NCI-H187 (cell line): Measurements from ENCODE around the gene PRSS57.
"Not testable (repeated sequence)": the region's sequence is repeated elsewhere in the genome, so short reads cannot be mapped to it uniquely, and the experiment has no call there.

Source experiments
- DNase-seq, 2 experiments: peaks; one replicate each; lab custom pipeline; 2025; lab: John Stamatoyannopoulos, UW

Gene PRSS57

DNA sequence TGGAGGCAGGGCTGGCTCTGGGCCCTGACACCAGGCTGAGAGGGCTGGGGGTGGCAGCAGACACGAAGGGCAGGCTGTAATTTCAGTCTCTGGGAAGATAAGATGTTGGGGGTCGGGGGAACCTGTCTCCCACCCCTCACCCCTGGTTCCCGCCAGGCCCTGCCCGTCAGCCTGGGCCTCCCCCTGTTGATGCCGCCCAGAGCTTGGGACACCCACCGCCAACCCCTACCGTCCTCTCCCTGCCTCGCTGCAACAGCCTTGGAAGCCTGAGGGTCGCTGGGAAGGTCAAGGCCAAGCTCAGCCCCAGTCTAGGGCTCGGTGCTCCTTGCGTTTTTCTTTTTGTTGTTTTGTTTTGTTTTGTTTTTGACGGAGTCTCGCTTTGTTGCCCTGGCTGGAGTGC is 28.0 kb upstream of the PRSS57 start:
- no peak for DNase-seq

DNA sequence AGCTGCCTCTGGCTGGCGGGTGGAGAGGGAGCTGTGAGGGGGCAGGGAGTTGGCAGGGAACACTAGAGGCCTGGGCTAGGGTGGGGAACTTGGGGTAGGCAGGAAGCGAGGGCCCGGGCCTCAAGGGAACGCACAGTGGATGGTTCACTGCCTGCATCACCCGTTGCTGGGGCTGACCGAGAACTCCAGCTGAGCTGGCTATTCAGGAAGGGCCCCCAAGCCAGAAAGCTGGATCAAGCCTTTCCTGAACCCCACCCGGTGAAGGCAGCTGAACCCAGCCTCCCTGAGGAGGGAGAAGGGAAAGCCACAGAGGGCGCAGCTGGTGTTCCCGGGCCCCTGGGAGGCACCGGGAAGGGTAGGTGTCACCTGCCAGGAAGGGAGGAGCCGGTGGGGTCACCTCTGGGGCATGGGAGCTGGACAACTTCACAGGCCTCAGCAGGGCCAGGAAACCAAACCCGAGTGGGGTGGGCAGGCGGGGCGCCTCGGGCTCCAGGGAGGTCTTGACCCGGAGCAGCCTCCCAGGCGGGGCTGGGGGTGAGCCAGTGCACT is 27.4 kb upstream of the PRSS57 start:
- no peak for DNase-seq

DNA sequence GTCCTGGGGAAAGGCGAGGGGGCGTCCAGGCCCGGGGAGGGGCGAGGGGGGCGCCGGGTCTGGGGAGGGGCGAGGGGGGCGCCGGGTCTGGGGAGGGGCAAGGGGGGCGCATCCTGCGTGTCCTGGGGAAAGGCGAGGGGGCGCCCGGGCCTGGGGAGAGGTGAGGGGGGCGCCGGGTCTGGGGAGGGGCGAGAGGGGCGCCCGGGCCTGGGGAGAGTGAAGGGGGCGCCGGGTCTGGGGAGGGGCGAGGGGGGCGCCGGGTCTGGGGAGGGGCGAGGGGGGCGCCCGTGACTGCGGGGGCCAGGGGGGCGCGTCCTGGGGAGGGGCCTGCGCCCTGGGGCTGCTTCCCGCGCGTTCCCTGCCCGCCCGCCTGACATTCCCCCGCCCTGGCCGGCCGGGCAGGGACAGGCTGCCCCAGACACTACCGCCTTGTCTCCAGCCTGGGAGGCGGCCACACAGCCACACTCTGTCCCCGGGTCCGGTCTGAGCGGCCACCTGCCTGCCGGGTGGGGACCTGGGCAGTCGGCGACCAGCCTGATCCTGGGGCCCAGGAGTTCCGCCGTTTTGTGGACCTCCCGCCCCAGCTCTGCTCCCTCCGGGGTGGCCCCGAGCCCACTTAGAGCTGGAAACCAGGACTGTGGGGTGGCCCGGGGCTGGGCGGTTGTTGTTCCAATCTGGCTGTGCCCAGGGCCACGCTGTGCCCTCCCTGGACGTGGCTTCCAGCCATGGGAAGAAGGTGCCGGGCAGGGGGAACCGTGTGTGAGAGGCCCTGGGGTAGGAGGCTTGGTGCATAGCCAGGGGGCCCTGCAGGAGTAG is 25.3 kb upstream of the PRSS57 start:
- no peak for DNase-seq

DNA sequence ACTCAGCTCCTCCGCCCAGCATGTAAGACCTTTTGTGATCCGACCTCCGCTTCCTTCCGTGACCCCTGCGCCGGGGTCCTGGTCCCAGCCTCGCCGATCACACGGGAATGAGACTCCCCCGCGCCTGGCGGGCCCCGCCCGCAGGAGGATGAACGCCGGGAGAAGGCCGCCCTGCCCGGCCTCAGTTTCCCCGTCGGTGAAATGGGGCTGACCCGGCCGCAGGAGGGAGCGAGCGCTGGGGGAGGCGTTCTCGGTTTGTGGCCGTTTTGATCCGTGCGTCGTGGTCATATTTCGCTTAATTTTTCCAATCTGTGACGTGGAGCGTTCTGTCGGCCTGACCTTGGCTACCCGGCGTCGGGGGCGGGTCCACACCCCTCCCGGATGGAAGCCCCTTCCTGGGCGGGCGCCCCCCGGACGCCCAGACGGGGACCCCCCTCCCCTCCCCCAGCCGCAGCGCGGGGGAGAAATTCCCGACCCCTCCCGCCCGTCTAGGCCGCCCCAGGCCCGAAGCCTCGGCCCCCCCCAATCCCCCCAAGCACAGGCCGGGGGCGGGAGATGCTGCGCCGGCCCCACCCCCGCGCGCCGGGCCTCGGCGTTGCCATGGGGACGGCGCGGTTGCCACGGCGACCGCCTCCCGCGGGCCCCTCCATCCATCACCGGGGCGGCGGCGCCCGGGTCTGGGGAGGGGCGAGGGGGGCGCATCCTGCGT is 24.5 kb upstream of the PRSS57 start:
- no peak for DNase-seq

DNA sequence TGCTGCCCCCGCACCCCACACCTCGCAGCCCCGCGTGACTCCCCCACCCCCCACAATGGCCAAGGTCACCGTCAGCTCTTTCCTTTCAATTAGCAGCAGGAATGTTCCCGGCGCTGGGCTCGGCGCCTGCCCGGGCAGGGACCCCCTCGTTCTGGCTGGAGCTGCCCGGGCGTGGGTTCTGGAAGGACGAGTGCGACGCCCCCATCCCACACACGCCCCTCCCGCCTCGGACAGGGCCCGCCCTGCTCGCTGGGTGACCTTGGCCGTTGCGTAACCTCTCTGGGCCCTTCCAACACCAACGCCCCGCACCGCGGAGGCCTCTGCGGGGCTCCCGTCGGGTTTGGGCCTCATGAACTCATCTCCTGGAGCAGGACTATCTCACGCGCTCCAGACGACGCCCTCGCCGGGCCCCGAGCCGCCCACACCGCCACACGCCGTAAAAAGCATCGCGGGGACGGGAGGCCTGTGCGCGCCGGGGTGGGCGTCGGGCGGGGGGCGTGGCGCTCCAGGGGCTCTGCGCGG is 23.8 kb upstream of the PRSS57 start:
- DNase-seq, result no peak

DNA sequence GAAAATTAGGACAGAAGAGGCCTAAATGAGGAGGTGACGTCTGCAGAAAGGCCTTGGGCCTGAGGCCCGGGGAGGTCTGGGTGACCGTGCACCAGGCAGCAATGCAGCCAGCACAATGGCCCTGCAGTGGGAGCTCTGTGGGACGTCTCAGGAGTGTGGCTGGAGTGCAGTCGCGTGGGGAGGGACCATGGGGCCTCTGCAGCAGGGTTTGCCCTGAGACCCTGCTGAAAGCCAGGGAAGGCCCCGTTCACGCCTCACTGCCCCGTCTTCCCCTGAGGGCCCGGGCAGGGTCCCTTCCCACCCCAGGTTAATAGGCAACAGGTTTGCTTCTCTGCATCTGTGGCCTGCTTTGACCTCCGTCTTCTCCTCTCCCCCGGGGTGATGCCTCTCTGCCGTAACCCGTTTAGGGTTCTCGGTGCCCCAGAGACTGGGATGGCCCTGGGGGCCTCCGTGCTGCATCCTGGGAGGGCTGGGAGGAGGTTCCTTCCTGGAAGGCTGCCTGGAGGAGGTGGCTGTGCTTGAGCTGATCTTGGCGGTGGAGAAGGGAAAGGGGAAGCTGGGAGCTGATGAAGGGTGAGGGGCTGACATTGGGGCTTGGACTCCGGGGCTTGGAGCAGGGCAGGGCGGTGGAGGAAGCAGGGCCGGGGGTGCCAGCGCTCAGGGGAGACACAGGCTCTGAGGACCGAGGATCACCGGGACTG is 23.1 kb upstream of the PRSS57 start:
- no peak for DNase-seq

DNA sequence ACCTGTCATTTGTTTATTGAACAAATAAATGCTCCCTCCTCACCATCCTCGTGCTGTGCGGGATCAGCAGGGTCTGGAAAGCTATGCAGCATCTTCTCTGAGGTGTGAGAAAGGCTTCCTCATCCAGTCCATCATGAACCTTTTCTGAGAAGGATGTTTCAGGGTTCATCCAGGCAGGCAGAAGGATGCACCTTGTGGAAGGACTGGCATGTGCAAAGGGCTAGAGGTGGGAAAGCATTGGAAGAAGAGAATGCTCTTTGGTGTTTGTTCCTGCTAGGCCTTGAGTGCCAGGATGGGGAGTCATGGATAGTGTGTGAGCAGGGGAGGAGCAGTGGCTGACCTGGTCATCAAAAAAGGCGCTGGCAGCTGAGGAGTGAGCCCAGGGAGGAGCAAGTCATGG is 20.1 kb upstream of the PRSS57 start:
- no peak for DNase-seq

DNA sequence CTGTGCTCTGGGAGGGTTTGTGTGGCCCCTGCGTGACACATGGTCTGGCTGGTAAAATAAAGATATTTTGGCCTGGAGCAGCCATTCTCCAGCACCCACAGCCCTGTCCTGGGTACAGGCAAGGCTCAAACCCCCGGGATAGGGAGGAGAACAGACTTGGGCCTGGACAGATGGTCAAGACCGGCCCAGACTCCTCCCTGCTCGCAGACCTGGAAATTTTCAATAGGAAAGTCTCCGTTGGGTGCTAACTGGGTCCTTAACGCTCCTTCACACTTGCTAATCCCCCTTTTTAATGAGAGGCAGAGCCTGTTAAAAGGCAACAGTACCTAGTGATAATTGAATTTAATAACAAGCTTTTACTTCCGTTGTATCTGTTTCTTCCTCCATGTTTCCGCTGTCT is 16.0 kb upstream of the PRSS57 start:
- no peak for DNase-seq

DNA sequence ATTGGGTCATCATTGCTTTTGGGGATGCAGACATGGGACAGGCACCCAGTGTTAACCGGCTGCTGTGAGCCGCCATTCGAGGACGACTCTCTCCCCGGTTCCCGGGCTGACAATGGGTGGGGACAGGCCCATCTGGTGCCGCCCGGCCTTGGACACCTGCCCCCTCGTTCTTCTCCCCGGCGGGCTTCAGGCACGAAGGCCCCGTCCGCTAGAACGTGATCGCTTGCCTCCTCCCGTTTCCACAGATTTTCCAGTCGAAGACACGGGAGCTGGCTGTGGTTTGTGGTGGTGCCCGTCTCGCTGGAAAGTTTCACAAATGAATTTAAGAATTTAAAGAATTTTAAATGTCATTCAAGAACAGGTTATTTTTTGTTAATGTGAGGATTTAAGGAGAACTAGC is 15.5 kb upstream of the PRSS57 start:
- no peak for DNase-seq

DNA sequence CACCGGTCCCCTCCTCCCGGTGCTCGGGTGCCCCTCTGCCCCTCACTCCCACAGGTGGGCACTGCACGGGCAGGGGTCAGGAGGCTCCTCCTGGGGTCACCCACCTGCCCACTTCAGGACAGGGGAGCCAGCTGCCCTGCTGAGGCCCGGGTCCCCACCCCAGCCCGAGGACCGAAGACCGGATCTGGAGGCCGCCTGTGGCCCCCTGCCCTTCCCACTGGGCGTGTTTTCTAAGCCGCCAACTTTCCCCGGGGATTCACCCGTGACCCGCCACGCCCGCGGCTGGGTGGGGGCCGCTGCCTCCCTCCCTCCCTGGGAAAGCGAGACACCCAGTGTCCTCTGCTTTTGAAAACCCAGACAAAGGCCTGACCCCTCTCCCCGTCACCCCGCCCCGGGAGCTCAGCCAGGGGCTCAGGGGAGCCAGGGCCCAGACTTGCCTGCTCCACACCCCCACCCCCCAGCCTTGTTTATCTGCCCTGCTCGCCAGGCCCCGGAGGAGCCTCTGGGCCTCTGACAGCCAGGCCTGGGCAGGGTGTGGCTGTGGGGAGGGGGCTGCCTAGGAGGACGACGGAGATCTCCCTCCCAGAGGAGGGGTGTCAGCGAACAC is 14.8 kb upstream of the PRSS57 start:
- no peak for DNase-seq

DNA sequence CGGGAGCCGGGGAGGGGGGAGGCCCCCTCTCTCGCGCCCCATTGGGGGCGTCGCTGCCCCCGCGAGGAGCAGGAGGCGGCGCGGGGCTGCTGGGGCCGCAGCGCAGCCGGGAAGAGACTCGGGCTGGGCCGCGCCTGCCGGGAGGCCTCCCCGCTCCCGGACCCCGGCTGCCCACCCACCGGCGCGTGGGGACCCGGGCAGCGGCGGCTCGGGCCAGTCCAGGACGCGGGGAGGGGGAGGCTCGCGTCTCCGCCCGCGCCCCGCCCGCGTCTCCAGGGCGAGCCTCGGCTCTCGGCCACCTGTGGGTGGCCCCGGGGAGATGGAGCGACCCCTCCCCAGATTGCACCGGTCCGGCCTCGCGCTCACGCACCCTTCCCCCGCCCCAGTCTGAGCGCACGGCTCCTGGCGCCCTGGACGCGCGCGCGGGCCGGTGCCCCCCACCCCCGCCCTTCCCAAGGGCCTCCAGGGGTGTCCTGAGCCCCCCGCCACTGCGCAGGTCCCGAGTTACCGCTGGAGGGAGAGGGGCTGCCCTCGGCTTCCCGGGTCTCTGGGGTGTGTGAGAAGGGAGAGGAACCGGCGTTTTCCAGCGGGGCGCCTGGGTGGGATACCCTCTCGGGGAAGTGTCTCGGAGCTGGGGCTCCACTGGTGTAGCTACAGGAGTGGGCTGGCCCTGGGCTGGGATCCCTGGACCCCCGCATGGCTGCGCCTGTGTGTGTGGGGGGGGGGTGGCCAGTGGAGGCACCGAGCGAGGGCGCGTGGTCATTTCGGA is 14.1 kb upstream of the PRSS57 start:
- DNase-seq, result no peak

DNA sequence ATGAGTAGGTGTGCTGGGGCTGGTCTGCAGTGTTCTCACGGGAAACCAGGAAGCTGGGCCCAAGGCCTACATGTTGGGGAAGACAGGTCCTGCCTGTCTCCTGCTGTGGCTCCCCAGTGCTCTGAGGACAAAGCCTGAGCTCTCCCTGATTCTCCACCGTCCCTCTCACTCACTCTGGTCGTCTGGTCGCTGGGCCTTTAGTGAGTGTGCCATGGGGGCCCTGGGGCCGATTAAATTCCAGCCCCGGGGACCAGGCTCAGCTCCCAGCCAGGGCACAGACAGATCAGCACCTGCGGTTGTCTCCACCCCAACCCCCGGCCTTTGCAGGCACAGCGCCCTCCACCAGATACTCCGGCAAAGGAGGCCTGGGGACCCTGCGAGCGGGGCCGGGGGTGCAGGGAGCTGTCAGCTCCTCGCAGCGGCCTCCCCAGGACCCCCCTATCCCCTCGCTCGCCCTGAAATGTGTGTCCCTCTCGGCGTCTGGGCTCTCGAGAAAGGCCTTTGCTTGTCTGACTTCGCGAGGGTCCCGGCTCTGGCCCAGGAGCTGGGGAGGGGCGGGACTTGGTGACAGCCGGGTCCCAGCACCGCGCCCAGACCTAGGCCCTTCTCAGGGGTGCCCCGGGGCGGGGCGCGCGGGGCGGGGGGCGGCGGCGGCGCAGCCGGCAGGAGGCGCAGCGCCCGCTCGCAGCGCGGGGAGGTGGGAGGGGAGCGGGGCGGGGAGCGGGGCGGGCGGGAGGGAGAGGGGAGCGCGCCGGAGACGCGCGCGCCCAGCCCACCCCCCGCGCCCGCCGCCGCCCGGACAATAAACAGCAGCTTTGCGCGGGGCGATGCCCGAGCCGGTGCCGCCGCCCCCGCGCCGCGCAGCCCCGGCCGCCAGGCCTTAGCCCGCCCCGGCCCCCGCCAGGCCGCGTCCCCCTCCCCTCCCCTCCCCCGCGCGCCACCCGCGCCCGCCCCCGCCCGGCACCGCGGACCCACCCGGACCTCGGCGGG is 13.2 kb upstream of the PRSS57 start, which contains the start of gene PALM:
Gene PALM, plus strand, starts transcription at position 782 of the 990 bp plus-strand sequence. CDS start 212 bp downstream, outside the sequence.
- no peak for DNase-seq

DNA sequence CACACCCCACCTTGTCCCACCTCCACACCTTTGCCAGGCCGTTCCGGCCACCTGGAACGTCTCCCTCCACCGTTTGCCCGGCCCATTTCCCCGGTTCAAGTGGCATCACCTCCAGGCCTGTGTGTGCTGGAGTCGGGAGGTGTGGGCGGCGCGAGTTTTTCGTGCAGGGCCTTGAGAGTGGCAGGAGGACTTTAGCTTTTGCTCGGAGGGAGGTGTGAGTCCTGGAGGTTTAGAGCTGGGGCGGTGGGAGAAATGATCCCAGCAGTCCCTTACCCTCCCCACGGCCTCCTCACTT is 9.1 kb upstream of the PRSS57 start:
- no peak for DNase-seq

DNA sequence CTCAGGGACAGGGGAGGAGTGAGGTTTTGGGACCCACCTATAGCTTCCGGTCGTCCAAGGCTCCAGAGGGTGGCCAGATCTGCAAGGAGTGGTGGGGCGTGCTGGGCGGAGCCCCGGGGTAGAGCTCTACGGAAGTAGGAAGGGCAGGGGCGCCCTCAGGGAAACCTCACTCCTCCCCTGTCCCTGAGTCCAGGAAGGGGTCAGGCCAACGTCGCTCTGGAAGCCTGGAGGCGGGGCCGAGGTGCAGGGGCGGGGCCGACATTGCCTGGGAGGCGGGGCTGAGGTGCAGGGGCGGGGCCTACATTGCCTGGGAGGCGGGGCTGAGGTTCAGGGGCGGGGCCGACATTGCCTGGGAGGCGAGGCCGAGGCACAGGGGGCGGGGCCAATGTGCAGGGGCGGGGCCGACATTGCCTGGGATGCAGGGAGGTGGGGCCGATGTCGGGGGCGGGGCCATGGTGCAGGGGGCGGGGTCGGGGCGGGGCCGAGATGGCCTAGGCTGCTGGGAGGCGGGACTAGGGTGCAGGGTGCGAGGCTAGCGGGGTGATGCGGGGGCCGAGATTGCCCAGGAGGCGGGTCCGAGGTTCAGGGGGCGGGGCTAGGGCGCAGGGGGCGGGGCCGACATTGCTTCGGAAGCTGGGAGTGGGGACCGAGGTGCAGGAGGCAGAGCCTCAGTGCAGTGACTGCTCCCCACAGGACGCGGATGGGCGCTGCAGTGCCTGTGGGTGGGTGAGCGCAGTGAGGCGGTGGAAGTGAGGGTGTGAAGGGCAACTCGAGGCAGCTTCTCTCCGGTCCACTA is 8.6 kb upstream of the PRSS57 start:
- no peak for DNase-seq

DNA sequence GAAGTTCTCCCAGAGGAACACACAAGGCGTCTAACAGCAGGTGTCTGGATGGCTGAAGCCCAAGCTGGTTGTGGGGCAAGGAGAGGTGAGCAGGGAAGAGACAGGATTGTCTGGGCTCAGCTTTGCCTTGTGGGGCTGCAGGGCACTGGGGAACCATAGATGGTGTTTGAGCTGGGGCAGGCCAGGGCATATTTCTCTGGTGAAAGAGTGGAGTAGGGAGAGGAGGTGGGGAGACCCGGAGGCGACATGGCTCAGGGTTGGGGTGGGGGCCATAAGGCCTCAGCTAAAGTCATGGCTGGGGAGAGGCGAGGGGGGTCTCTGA is 8.0 kb upstream of the PRSS57 start:
- no peak for DNase-seq

DNA sequence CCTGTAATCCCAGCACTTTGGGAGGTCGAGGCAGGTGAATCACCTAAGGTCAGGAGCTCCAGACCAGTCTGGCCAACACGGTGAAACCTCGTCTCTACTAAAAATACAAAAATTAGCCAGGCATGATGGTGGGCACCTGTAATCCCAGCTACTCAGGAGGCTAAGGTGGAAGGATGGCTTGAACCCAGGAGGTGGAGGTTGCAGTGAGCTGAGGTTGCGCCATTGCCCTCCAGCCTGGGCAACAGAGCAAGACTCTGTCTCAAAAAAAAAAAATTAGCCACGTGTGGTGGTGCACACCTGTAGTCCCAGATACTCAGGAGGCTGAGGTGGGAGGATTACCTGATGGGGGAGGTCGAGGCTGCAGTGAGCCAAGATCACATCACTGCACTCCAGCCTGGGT is 7.6 kb upstream of the PRSS57 start:
- not testable (repeated sequence) for DNase-seq

DNA sequence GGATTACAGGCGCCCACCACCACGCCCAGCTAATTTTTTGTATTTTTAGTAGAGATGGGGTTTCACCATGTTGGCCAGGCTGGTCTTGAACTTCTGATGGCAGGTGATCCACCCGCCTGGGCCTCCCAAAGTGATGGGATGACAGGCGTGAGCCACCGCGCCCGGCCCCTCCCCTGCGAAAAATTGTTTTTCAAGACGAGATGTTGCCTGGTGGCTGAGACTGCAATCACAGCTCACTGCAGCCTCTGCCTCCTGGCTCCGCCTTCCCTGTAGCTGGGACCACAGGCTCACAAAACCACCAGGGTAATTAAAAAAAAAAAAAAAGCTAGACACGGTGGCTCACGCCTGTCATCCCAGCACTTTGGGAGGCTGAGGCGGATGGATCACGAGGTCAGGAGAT is 4.6 kb upstream of the PRSS57 start:
- not testable (repeated sequence) for DNase-seq

DNA sequence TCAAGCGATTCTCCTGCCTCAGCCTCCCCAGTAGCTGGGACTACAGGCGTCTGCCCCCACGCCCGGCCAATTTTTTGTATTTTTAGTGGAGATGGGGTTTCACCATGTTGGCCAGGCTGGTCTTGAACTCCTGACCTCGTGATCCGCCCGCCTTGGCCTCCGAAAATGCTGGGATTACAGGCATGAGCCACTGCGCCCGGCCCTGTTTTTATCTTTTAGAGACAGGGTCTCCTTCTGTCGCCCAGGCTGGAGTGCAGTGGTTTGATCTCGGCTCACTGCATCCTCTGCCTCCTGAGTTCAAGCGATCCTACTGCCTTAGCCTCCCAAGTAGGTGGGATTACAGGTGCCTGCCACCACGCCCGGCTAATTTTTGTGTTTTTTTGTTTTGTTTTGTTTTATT is 3.3 kb upstream of the PRSS57 start:
- not testable (repeated sequence) for DNase-seq
